ENCODE measurements around the gene ITM2B. TPM values are rescaled to one million over a fixed set of nuclear protein-coding genes. Genes with fewer than 3 reads are reported as not detected.
A peak's percentile ranks its signal among the peaks of the same experiment; 100 is the strongest.

The ITM2B gene
- total RNA-seq, 1 donor from 2014 or later, result 462 TPM

GRCh38 chr13:48255090-48255489 is 22.1 kb downstream of the ITM2B start:
- no peak for DNase-seq (ENCODE audit: extremely low read depth, low read depth, low spot score)

DNA sequence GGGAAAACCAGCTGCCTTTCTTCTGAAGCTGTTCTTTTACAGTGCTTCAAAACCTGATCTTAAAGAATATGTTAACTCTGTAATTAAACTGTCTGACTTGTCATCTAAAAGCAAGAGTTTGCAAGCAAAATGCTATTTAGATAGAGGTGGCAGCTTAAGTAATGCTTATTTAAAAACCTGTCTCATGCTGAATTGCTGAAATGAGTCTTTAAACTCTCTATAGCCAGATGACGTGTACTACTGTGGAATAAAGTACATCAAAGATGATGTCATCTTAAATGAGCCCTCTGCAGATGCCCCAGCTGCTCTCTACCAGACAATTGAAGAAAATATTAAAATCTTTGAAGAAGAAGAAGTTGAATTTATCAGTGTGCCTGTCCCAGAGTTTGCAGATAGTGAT is 22.9 kb downstream of the ITM2B start:
- no peak for DNase-seq (ENCODE audit: extremely low read depth, low read depth, low spot score)

DNA sequence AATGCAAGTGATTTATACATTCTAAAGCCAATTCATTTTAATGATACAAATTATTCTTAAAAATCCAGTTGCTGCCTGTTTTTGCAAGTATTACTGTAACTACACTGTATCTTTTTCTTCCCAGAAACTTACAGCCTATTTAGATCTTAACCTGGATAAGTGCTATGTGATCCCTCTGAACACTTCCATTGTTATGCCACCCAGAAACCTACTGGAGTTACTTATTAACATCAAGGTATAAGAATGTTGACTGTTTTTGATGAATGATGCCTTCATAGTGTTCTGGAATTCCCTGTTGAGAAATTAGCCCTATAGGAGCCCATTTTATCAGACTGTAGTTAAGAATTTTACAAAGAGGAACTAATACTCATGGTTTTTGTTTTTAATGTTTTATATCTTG is 25.0 kb downstream of the ITM2B start:
- DNase-seq (ENCODE audit: extremely low read depth, low read depth, low spot score), result no peak

GRCh38 chr13:48258430-48258829 is 25.4 kb downstream of the ITM2B start:
- no peak for DNase-seq (ENCODE audit: extremely low read depth, low read depth, low spot score)

- no peak for DNase-seq (ENCODE audit: extremely low read depth, low read depth, low spot score)
Measured at GRCh38 chr13:48260970-48261369, 28.0 kb downstream of the ITM2B start.

- DNase-seq (ENCODE audit: extremely low read depth, low read depth, low spot score), result no peak
Measured at GRCh38 chr13:48263196-48263595, 30.2 kb downstream of the ITM2B start.

- DNase-seq (ENCODE audit: extremely low read depth, low read depth, low spot score), result no peak
Measured at GRCh38 chr13:48264058-48264457, 31.1 kb downstream of the ITM2B start.

DNA sequence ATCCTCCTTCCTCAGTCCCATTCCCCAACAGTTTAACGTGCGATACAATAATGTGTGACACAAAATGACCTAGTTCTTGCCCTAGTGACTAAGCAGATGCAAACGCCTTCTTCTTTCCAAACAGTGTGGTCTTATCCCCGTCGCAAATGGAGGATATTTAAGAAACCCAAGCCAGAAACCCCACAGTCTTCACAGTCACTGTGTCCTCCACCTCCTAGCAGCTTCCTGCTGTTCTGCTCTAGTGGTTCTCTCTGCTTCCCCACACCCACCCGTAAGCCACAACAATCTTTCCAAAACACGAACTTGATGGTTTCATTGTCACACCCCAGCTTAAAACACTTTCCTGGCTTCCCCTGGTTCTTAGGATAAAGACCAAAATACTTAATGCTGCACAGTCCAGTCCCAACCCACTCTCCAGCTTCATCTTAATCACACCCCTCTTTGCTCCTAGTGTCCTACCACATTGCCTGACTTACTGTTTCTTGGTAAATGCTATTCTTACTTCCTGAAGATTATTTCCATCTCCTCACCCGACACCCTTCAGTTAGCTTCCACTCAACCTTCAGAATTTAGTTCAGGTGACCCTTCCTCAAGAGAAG is 32.3 kb downstream of the ITM2B start:
- DNase-seq (ENCODE audit: extremely low read depth, low read depth, low spot score), result no peak

GRCh38 chr13:48266150-48266549 is 33.1 kb downstream of the ITM2B start:
- no peak for DNase-seq (ENCODE audit: extremely low read depth, low read depth, low spot score)

GRCh38 chr13:48266701-48267639 is 34.0 kb downstream of the ITM2B start:
- no peak for DNase-seq (ENCODE audit: extremely low read depth, low read depth, low spot score)

GRCh38 chr13:48268019-48268418 is 35.0 kb downstream of the ITM2B start:
- no peak for DNase-seq (ENCODE audit: extremely low read depth, low read depth, low spot score)

DNA sequence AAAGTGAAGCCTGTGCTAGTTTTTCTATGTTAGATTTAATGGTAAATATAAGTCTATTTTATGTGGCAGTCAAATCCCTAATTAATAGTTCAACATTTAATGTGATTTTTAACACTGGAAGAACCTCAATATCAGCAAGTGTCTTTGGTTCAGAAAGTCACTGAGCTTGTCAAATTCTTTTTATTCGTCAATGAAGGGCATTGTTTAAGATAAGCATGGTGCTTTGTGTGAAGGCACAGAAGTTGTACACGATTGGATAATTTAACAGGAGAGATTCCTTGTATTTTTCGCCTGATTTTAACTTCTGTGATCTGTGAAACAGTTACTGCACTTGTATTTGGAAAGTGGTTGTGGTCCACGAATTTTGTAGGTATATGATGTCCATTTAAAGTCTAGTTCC is 40.3 kb downstream of the ITM2B start:
- DNase-seq (ENCODE audit: extremely low read depth, low read depth, low spot score), result no peak

DNA sequence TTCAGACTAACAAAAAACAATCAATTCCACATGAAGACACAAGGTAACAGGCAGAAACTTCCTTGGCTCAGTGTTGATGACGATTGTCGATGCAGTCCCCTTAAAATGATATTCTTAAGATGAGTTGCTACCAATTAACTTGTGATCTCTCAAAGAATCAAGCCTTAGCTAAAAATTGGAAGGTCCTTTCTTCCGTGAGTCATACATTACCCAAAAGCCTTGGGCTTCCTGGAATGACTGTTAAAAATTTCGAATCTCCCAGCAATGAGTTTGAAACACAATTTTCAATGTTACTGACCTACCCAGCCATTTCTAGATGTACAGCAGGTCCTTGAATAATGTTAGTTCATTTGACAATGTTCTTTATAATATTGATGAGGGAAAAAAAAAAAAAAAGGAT is 42.5 kb downstream of the ITM2B start:
- no peak for DNase-seq (ENCODE audit: extremely low read depth, low read depth, low spot score)

DNA sequence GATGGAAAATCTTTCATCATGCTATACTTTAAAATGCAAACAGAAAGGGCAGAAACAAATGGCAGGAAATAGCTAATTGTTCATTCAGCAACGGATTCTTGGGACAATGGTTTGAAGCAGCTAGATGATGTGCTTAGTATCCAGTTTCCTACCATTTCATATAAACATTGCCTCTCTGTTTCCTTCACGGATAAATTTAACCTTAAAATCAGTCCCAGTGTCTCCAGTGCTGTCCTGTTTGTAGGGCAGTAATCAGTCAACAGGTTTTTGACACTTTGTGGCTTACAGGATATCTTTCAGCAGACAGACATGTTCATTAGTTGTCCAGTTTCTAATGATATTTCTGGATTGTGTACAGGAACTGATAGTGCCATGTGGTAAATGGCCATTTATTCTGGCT is 45.8 kb downstream of the ITM2B start:
- peak; percentile 29 for DNase-seq (ENCODE audit: extremely low read depth, low read depth, low spot score)

- DNase-seq (ENCODE audit: extremely low read depth, low read depth, low spot score), result no peak
Measured at GRCh38 chr13:48281556-48281955, 48.5 kb downstream of the ITM2B start.

- no peak for DNase-seq (ENCODE audit: extremely low read depth, low read depth, low spot score)
Measured at GRCh38 chr13:48291730-48292129, 58.7 kb downstream of the ITM2B start.

- no peak for DNase-seq (ENCODE audit: extremely low read depth, low read depth, low spot score)
Measured at GRCh38 chr13:48292650-48293049, 59.6 kb downstream of the ITM2B start.

GRCh38 chr13:48294653-48295052 is 61.6 kb downstream of the ITM2B start:
- DNase-seq (ENCODE audit: extremely low read depth, low read depth, low spot score), result no peak

DNA sequence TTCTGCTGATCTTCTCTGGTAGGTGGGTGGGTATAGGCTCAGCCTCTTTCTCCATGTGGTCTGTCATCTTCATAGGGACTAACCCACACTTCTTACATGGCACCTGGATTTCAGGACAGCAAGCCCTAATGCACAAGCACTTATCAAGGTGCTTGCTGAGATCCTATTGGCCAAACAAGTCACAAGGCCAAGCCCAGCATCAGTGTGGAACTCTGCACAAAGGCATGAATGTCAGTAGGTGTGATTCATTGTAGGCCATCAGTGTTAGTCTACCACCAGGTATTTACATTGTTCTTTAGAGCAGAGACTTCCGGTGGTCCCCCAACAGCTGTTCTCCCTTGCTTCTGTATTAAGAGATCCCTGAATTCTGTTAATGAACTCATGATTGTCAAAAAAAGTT is 62.3 kb downstream of the ITM2B start:
- no peak for DNase-seq (ENCODE audit: extremely low read depth, low read depth, low spot score)

GRCh38 chr13:48296528-48296927 is 63.5 kb downstream of the ITM2B start:
- DNase-seq (ENCODE audit: extremely low read depth, low read depth, low spot score), result no peak

- no peak for DNase-seq (ENCODE audit: extremely low read depth, low read depth, low spot score)
Measured at GRCh38 chr13:48297131-48297786, 64.3 kb downstream of the ITM2B start.

DNA sequence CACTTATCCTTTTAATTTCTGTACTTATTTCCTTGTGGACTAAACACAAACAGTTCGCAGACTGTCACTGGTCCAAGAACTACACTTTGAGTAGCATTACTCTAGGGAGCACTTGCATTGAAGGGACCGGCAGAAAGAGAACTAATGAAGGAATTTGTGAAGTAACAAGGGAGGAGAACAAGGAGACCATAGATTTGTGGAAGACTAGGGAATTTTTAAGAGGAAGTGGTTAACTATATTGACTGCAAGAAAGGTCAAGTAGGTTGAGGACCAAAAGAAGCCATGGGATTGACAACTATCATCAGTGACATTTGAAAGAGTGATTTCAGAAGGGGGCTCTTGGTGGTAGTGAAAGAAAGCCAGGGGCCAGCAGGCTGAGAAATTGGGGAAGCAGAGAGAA is 66.6 kb downstream of the ITM2B start:
- no peak for DNase-seq (ENCODE audit: extremely low read depth, low read depth, low spot score)

All from glomerular endothelial cell (primary cell).